CD4-positive, alpha-beta T cell treated with Interferon alpha-2 for 1 hour (primary cell): ENCODE results near the gene ISYNA1.
"Not testable (repeated sequence)": the region's sequence is repeated elsewhere in the genome, so short reads cannot be mapped to it uniquely, and the experiment has no call there.

ENCODE experiments used
- DNase-seq, 2 donors: peaks; one replicate each; pipeline ENCODE4 v3.0.0-alpha.2; 2020 to 2022

The ISYNA1 gene

DNA sequence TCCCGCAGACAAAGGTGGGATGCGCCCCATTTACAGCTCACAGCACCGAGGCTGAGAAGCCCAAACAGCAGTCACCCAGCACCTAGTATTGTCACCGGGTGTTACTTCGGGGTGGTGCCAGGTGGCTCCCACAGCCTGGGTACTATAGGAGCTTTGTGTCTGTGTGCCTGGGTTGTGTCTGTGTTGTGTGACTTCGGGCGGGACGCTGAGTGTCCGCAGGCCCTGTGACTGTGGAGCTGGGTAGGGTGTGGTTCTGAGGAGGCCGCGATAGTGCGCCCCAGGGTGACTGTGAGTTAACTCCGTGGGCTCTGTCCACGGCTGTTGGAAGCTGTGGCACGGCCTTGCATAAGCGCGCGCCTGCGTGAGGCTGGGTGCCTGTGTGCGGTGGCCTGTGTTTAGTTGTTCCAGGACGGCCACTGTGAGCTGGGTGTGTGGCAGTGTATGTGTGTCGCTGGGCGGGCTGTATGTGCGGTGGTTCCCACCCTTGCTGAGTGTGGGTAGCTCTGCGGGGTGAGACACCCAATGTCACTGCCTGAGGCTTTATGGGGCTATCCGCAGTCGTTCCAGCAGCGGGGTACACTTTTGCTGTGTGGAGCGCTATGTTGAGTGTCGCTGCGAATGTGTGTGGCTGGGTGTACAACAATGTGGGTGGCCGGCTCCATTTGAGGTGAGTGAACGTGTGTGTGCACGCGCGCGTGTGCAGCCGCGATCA lies 19.3 kb downstream of the ISYNA1 start:
- DNase-seq = peak in 1 of 2 donors; percentile 45

DNA sequence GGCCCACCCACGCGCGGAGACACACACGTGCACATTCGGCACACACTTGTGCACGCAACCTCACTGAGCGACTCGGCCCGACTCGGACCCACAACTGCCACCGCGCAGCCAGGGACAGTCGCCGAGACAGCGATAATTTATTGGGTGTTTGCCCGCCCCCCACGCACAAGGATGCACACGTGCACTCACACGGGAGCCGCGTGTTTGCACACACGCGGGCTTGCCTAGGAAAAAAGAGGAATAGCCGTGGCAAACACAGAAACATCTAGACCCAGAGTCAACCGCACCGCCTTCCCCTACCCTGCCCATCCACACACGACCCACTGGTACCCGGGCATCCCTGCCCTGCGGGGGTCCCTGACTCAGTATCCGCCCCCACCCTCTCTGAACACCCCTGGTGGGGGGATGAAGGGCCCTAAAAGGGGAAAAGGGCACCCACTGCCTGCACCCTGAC lies 19.9 kb downstream of the ISYNA1 start:
- no peak for DNase-seq

DNA sequence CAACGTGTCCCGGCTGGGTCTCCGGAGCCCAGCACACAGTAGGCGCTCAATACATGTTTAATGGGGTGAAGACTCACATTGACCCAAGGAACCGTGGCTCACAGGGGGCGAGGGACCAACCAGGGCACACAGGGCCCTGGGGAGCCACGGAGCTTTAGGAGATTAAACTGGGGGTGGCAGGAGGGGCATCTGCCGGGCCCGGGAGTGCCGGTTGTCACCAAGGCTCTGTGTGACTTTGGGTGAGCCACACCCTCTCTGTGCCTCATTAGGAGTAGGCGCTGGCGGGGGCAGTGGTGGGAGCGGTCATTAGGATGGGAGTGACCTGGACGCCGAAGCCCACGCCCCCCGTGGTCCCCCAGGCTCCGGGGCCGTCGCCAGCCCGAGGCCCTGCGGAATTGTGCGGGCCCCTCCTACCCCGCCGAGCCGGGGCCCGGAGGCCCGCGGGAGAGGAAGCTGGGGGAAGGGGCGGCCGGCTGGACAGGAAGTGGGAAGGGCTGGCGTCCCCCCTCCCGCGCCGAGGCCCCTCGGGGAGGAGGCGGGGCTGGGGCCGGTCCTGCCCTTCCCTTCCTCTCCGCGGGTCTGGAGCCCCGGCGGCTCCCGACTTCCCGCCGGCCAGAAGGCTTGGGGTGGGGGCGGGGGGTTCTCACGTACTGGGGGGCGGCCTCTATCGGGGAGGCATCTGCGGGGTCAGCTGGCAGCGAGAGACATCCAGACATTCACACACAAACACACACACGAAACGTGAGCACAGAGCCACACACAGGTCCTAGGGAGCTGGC lies 20.5 kb downstream of the ISYNA1 start:
- peak; percentile 47 to 51 for DNase-seq

DNA sequence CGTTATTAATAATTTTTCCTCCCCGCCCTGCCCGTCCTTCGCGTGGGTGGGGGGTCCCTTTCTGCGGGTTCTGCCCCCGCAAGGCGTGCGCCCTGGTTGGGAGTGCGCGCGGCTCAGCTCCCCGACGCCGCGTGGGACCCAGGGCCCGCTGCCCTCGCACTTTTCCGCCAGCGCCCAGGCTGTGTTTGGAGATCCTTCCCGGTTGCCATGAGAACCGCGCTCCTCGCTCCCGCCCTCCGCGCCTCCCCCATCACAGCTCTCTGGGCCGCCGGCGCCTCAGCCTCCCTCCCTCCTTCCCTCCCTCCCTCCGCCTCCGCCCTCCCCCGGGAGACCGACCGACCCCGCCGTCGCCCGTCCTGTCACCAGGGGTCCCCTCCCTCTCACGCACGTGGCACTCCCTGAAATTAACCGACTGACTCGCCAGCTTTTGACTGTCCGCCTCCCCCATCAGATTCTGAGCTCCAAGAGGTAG lies 21.1 kb downstream of the ISYNA1 start:
- DNase-seq = peak; percentile 85 to 86

DNA sequence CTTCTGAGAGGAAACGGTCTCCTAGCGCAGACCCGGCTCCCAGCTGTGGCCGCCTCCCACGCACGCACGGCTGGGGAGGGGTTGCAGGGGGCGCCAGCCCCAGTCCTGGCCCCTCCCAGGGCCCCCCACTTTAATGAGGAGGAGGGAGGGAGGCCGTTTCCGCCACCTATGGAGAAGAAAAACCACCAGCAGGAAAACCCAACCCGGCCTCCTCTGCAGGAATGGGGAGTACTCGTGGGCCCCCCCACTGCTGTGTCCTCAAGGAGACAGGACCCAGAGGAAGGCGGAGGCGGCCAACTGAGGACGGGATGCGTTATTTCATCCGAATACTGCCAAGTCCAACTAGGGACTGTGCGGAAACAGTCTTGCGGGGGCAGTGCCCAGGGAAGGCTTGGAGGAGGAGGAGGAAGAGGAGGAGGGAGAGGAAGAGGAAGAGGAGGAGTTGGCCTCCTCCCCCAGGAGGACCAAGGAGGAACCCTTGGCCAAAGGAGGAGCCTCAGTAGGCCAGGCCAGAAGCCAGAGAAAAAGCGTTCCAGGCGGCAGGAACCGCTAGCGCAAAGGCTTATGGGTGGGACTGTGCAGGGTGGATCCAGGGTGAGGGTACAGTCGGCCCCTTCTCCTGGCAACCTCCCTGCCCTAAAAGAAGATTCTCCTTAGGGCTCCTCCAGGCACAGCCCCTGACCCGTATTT lies 22.6 kb downstream of the ISYNA1 start:
- no peak for DNase-seq

DNA sequence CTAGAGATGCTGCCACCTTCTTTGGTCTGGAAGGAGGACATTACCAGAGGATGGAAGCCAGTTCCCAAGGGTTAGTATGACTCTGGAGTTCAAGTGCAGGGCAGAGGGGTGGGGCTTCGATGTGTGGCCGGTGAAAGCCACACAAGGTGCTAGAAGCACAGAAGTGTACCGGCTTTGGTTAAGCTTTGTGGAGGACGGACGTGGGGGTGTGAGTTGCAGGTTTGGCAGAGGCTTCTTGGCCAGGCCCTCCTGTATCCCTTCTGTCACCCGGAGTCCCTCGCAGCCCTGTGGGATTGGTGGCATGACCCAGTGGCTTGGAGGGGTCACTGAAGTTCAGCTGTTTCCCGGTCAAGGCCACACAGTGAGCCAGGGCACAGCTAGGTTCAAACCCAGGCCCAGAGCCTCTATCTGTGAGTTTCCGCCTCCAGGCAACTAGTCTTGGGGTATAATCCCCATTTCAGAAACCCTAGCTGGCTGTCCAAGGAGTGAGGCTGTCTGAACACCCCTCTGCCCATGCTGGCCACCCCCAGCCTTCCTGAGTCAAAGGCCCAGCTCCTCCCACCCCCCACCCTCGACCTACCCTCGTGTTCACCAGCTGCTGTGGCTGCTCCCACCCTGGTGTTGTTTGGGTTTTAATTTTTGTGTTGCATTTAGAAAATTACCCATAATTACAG lies 23.3 kb downstream of the ISYNA1 start:
- no peak for DNase-seq

DNA sequence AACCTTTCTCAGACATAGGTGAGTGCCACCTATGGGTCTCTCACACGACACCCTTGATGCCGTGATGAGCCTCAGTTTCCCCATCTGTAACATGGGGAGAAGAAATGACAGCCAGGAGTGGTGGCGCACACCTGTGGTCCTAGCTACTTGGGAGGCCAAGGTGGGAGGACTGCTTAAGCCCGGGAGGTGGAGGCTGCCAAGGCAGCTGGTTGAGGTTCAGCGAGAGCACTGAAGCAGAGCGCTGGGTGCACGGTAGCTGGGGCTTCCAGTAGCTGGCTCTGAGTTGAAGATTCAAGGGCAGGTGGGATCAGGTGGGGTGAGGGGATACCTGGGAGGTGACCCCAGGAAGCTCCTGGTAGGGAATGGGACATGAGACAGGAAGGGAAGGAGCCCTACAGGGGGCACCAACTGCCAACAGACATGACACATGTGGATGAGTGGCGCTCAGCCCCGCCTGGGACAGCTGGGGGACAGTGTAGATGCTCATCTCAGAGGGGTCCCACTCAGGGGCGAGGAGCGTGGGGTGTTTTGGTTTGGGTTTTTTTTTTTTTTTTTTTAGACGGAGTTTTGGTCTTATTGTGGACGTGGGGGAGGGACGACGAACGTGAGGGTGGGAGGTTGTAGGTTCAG lies 25.2 kb downstream of the ISYNA1 start:
- no peak for DNase-seq

DNA sequence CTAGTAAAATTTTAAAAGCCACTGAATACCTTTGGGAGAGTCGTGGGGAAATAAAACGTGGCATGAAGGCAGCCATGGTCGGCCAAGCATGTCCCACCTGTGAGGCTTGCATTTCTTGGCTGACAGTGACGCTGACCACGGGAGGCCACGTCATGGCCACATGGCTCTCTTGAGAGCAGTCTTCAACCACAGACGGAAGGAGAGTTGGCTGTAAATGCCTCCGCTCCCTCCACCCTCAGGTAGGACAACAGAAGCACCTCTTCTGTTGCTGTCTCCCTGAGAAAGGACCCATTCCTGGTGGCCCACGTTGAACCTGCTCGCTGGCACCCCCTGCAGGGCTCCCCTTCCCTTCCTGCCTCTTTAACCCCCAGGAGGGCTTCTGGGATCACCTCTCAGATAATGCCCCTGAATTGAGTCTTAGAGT lies 29.9 kb downstream of the ISYNA1 start:
- DNase-seq = peak in 1 of 2 donors; percentile 50

DNA sequence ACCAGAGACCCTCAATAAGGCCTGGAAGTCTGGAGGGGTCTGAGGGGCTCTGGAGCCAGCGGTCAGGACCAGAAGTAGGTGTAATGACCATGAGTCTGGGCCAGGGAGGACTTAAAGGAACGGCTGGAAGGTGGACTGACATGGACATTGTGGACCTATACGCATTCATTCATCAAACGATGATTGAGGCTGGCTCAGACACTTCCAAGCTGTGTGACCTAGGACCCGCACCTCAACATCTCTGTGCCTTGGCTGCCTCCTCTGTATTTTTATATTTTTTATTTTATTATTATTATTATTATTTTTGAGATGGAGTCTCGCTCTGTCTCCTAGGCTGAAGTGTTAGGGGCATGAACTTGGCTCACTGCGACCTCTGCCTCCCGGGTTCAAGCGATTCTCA lies 31.2 kb downstream of the ISYNA1 start:
- no peak for DNase-seq

DNA sequence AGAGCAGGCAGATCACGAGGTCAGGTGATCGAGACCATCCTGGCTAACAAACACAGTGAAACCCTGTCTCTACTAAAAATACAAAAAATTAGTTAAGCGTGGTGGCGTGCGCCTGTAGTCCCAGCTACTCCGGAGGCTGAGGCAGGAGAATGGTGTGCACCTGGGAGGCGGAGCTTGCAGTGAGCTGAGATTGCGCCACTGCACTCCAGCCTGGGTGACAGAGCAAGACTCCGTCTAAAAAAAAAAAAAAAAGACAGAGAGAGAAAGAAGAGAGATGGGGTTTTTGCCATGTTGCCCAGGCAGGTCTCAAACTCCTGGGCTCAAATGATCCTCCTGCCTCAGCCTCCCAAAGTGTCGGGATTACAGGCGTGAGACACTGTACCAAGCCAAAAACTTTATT lies 32.2 kb downstream of the ISYNA1 start:
- DNase-seq = not testable (repeated sequence)

DNA sequence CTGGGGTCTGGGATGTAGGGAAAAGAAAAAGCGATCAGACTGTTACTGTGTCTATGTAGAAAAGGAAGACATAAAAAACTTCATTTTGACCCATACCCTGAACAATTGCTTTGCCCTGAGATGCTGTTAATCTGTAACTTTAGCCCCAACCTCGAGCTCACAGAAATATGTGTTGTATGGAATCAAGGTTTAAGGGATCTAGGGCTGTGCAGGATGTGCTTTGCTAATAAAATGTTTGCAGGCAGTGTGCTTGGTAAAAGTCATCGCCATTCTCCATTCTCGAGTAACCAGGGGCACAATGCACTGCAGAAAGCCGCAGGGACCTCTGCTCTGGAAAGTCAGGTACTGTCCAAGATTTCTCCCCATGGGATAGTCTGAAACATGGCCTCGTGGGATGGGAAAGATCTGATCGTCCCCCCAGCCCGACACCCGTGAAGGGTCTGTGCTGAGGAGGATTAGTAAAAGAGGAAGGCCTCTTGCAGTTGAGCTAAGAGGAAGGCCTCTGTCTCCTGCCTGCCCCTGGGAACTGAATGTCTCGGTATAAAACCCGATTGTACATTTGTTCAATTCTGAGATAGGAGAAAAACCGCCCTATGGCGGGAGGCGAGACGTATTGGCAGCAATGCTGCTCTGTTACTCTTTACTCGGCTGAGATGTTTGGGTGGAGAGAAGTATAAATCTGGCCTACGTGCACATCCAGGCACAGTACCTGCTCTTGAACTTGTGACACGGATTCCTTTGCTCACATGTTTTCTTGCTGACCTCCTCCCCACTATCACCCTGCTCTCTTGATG lies 35.3 kb downstream of the ISYNA1 start:
- DNase-seq = not testable (repeated sequence)

DNA sequence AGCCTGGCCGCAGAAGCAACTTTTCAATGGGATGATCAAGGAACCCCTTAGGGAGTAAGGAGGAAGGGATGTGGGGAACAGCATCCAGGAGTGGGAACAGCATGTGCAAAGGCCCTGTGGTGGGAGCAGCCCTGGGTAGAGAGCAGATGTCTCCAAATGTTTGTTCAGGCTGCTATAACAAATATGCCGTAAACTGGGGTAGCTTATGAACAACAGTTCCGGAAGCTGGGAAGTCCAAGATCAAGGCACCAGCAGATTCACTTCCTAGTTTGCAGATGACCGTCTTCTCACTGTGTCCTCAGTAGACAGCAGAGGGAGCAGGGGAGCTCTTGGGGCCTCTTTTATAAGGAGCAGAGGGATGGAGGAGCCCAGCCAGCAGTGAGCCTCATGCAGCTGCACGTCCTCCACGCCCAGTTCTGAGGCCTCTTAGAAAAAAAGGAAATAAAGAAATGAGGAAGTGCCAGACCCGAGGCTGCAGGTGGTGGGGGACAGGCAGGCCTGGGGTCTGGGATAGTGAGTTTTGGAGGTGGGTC lies 36.3 kb downstream of the ISYNA1 start:
- peak; percentile 44 to 70 for DNase-seq

DNA sequence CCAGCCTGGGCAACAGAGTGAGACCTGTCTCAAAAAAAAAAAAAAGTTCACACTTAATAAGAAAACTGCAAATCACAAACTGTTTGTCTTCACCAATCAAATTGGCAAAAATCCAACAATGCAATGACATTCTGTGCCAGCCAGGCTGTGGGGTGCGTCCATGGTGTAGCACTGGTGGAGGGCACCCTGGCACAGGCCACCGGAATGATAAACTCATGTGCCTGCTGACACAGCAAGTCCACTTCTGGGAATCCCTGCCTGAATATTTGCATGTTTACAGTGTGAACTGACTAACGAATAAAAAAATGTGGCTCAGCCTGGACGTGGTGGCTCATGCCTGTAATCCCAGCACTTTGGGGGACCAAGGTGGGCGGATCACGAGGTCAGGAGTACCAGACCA lies 38.9 kb downstream of the ISYNA1 start:
- no peak for DNase-seq

DNA sequence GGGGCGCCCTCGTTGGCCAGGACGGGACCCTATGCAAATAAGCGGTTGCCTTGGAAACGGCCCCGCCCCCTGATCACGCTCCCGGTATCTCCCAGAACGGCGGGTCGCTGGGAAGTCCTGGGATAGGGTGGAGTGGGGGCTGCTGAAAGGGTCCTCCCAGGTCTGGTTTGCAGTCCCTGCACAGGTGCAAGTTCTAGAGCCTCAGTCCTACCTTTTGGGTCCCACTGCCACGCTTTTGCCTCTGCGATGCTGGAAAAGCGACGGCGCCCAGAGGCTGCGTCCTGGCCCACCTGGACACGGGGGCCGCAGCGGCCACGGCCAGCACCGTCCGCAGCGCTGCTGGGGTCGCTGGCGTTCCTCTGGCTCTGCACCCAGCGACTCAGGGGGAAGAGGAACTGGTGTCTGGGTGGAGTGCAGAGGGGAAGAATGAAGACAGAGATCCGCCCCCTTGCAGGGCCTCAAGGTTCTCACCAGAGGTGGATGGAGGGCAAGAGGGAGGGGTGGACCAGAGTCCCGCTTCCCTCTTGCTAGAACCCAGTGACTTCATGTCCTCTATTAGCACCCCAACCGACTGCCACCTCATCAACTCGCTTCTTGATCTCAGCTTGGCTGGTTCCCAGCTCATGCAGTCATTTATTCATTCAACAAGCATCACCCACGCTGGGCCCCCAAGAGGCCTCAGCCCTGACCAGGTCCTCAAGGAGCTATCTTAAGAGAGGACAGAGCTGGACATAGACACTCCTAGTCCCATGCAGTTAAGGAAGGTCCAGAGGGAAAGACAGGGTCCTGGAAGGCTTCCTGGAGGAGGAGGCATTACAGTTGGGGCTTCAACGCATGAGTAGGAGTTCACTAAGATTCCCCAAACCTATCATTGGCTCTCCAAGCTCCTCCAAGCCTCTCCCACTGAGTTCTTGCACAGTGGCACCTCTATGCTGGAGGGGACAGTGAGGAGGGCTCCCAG lies 40.4 kb downstream of the ISYNA1 start, which contains the start of gene LRRC25:
TSS of gene LRRC25 (minus strand) at position 381 of the 961 bp plus-strand sequence. CDS start 659 bp downstream, outside the sequence.
- DNase-seq = peak; percentile 33 to 79

DNA sequence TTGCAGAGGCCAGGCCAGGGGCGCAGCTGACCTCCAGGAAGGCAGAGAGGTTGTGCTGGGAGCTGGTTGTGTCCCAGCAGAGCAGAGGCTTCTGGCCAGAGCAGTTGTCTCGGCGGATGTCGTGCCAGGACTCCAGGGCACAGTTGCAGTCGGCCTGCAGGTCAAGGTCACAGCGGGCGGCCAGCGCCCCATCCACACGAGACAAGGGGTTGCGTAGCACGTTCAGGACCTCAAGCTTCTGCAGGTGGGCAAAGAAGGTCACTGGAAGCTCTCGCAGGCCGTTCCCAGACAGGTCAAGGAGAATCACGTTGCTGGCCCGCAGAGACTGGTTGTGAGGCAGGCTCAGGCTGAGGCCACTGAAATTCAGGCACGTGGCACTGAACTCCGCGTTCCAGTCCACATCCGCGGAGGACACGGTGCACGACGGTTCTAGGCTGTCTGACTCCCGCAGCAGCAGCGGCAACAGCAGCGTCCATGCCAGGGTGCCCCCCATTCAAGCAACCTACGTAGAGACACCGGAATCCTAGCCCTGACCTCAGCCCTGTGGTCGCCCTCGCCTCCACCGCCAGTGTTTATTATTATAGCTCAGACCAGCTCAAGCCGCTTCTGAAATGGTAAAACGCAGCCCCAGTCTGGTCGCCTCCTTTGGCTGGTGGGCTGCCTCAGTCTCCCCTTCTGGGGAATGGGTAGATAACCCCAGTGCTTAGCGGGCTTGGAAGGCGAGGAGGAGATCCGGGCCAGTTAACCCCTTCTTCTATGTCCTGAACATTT lies 41.3 kb downstream of the ISYNA1 start:
- DNase-seq = no peak

DNA sequence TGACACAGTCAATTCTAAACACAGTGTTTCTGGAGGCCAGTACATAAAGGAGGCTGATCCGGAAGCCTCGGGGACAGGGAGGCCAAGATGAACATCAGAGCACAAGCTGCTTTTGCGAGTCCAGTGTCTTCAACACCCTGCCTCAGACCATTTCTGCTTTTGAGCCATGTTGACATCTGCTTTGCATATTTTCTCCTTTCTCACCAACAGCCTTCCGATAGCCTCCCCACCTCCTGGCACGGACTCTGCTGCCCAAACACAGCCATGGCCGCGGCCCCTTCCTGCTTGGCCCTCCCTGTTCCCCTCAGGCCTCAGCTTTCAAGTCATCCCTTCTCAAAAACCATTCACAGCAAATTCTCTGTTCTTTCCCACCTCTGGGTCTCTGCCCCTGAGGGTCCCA lies 44.1 kb downstream of the ISYNA1 start:
- DNase-seq = peak in 1 of 2 donors; percentile 9

DNA sequence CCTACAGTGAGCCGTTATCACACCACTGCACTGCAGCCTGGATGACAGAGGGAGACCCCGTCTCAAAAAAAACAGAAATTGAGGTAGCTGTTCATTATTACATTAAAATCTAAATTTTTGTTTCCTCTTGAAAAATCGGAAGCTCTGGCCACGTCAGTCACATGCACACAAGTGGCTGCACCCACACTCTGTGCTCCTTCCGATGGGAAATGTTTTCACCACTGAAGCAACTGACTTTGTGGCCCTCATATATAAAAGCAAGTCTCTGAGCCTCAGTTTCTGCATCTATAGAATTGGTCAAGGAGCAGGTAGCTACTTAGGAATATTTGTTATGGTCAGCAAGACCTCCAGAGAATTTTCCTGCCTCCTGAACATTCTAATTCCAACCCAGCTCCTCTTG lies 45.0 kb downstream of the ISYNA1 start:
- DNase-seq = no peak

DNA sequence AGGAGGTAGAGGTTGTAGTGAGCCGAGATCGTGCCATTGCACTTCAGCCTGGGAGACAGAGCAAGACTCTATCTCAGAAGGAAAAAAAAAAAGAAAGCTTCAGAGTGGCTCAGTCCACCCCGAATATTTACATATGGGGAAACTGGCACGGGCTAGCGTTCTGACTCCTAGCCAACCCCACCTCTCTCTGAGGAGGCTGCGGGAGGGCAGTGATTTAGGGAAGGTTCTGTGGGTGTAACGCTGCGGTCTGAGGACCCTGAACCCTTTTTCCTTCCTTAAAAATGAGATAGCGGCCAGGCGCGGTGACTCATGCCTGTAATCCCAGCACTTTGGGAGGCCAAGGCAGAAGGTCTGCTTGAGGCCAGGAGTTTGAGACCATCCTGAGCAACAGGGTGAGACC lies 45.5 kb downstream of the ISYNA1 start:
- peak; percentile 14 to 63 for DNase-seq

DNA sequence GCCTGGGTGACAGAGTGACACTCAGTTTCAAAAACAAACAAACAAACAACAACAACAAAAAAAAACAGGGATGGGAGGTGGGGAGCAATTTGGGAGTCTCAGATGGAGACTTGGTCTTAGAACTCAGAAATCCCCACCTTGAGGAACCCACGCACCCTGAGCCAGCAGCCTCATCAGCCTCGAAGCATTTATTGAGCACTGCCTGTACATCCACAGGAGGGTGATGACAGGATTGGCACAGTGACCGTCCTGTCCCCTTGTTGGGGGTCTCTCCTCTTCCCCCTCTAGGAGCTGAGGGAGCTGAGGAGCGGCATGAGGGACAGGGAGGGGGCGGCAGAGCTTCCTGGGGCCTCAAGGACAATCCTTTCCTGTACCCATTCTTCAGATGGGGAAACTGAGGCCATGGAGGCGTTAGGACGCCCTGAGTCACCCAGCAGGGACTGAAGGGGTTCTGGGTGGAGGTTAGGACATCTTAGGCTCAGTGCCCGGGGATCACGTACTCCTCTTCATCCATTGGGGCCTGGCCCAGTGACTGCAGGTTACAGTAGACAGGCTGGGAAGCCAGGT lies 46.3 kb downstream of the ISYNA1 start:
- no peak for DNase-seq
